ENCODE data around the gene ALCAM. TPM values are rescaled to one million over a fixed set of nuclear protein-coding genes. Genes with fewer than 3 reads are reported as not detected.

The ALCAM gene
- total RNA-seq, 1 donor from 2014 or later = 7.8 TPM

GRCh38 chr3:105613120-105613519, 246.4 kb downstream of the ALCAM start:
- H3K9me3 ChIP-seq (ENCODE audit: control insufficient read depth in 3 of 3, low read length in 3 of 3) = no peaks in the 10 kb centered on the region

DNA sequence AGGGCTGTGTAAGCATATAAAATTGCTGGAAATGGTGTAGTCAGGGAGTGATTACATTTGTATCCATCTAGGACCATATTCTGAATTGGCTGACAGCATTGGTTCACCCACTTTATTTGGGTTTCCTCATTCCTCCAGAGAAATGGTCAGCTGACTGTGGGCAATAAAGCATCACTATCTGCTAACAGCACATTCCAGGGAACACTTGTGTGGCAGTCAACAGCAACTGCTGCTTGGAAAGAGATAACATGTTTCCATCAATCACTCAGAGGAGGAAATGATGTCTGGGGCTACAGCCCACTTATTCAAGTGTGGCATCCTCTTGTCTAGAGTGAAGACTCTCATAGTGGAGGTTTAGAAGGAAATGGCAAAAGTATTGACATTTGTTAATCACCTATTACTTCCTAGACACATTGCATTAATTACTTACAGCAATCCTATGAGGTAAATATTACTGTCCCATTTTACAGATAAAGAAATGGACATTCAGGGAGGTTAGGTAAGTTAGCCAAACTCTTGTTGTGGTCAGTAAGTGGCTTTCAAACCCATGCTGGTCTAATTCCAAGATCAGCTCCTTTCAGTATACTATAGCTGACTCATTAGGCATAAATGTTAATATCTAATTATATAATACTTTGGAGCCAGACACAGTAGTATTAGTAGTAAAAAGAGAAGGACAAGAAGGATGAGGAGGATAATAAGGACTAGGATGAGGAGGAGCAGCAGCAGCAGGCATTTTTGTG, 247.8 kb downstream of the ALCAM start:
- H3K4me1 ChIP-seq (ENCODE audit: control insufficient read depth in 3 of 3, insufficient read depth in 3 of 3, low read length in 3 of 3) = no peaks in the 10 kb centered on the region
- H3K36me3 ChIP-seq (ENCODE audit: control insufficient read depth in 3 of 3, insufficient read depth in 3 of 3, low read length in 3 of 3) = no peaks in the 10 kb centered on the region
- no peak overlapping the region for H3K9ac ChIP-seq (ENCODE audit: low read depth in 1 of 3, low read length in 3 of 3)
- H3K4me3 ChIP-seq (ENCODE audit: low read length in 3 of 3) = no peak overlapping the region
- H3K27ac ChIP-seq (ENCODE audit: low read depth, low read length) = no peak overlapping the region
- no peaks in the 10 kb centered on the region for H3K27me3 ChIP-seq (ENCODE audit: control insufficient read depth in 3 of 3, insufficient read depth in 3 of 3, low read length in 3 of 3)
- no peaks in the 10 kb centered on the region for H3K9me3 ChIP-seq (ENCODE audit: control insufficient read depth in 3 of 3, low read length in 3 of 3)

More at GRCh38 chr3:105613120-105613519, 246.4 kb downstream of the ALCAM start:
- Histone ChIP-seq H3K9ac (ENCODE audit: low read depth in 1 of 3, low read length in 3 of 3) (no peak overlapping the region), H3K36me3 (ENCODE audit: control insufficient read depth in 3 of 3, insufficient read depth in 3 of 3, low read length in 3 of 3) (no peaks in the 10 kb centered on the region), H3K4me1 (ENCODE audit: control insufficient read depth in 3 of 3, insufficient read depth in 3 of 3, low read length in 3 of 3) (no peaks in the 10 kb centered on the region), H3K27me3 (ENCODE audit: control insufficient read depth in 3 of 3, insufficient read depth in 3 of 3, low read length in 3 of 3) (no peaks in the 10 kb centered on the region), H3K4me3 (ENCODE audit: low read length in 3 of 3) (no peak overlapping the region), H3K27ac (ENCODE audit: low read depth, low read length) (no peak overlapping the region)

- Histone ChIP-seq H3K9me3 (ENCODE audit: control insufficient read depth in 3 of 3, low read length in 3 of 3) (no peaks in the 10 kb centered on the region), H3K27ac (ENCODE audit: low read depth, low read length) (no peak overlapping the region), H3K4me3 (ENCODE audit: low read length in 3 of 3) (no peak overlapping the region), H3K9ac (ENCODE audit: low read depth in 1 of 3, low read length in 3 of 3) (no peak overlapping the region), H3K4me1 (ENCODE audit: control insufficient read depth in 3 of 3, insufficient read depth in 3 of 3, low read length in 3 of 3) (no peaks in the 10 kb centered on the region), H3K27me3 (ENCODE audit: control insufficient read depth in 3 of 3, insufficient read depth in 3 of 3, low read length in 3 of 3) (no peaks in the 10 kb centered on the region), H3K36me3 (ENCODE audit: control insufficient read depth in 3 of 3, insufficient read depth in 3 of 3, low read length in 3 of 3) (no peaks in the 10 kb centered on the region)
Measured at GRCh38 chr3:105615814-105616213, 249.1 kb downstream of the ALCAM start.

DNA sequence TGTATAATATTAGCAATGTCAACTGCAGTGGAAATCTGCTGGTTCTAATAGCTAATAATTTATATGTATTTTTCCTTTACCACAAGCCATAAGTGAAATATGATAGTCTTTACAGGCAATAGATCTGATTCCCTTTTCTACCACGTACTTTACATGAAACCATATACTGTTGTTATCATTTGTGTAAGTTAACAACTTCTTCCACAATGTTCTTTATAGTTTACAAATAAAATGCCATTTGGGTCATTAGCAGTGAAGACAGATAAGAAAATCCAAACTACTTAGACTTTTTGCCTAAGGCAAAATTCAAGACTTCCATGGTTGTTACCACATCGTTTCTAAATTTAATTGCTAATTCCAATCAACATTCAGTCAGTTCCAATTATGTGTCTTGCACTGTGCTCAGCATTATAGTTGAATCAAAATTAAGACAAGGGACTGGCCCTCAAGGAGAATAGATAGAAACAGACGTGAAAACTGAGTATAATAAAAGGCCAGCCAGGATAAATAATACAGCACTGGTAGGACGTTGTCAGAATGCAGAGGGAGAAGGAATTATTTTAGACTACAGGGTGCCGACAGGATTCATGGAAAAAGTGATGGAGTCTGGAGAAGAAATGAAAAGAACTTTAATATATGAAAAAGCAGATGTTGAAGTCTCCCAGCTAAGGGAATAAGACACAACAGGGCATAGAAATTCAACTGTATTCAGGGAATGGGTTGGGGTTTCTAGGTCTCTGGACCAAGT, 249.8 kb downstream of the ALCAM start:
- no peaks in the 10 kb centered on the region for H3K9me3 ChIP-seq (ENCODE audit: control insufficient read depth in 3 of 3, low read length in 3 of 3)
- H3K9ac ChIP-seq (ENCODE audit: low read depth in 1 of 3, low read length in 3 of 3) = no peak overlapping the region
- no peaks in the 10 kb centered on the region for H3K27me3 ChIP-seq (ENCODE audit: control insufficient read depth in 3 of 3, insufficient read depth in 3 of 3, low read length in 3 of 3)
- H3K36me3 ChIP-seq (ENCODE audit: control insufficient read depth in 3 of 3, insufficient read depth in 3 of 3, low read length in 3 of 3) = no peaks in the 10 kb centered on the region
- no peak overlapping the region for H3K4me3 ChIP-seq (ENCODE audit: low read length in 3 of 3)
- H3K4me1 ChIP-seq (ENCODE audit: control insufficient read depth in 3 of 3, insufficient read depth in 3 of 3, low read length in 3 of 3) = no peaks in the 10 kb centered on the region
- H3K27ac ChIP-seq (ENCODE audit: low read depth, low read length) = no peak overlapping the region

GRCh38 chr3:105618556-105618955, 251.8 kb downstream of the ALCAM start:
- Histone ChIP-seq H3K4me1 (ENCODE audit: control insufficient read depth in 3 of 3, insufficient read depth in 3 of 3, low read length in 3 of 3) (no peaks in the 10 kb centered on the region), H3K27me3 (ENCODE audit: control insufficient read depth in 3 of 3, insufficient read depth in 3 of 3, low read length in 3 of 3) (no peaks in the 10 kb centered on the region), H3K36me3 (ENCODE audit: control insufficient read depth in 3 of 3, insufficient read depth in 3 of 3, low read length in 3 of 3) (no peaks in the 10 kb centered on the region), H3K9me3 (ENCODE audit: control insufficient read depth in 3 of 3, low read length in 3 of 3) (no peaks in the 10 kb centered on the region), H3K9ac (ENCODE audit: low read depth in 1 of 3, low read length in 3 of 3) (no peak overlapping the region), H3K4me3 (ENCODE audit: low read length in 3 of 3) (no peak overlapping the region), H3K27ac (ENCODE audit: low read depth, low read length) (no peak overlapping the region)

DNA sequence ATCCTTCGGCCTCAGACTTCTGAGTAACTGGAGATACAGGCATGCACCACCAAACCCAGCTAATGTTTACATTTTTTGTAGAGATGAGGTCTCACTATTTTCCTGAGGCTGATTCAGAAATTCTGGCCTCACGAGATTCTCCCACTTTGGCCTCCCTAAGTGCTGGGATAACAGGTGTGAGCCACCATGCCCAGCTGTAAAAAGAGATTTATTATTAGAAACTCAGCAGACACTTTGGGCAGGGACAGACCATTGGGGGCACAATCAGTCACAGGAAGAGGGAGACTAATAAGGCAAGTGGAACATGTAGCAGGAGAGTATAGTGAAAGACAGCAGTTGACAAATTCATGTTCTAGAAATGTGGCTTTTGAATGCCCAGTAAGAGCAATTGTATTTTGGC, 252.9 kb downstream of the ALCAM start:
- no peaks in the 10 kb centered on the region for H3K36me3 ChIP-seq (ENCODE audit: control insufficient read depth in 3 of 3, insufficient read depth in 3 of 3, low read length in 3 of 3)
- H3K4me1 ChIP-seq (ENCODE audit: control insufficient read depth in 3 of 3, insufficient read depth in 3 of 3, low read length in 3 of 3) = no peaks in the 10 kb centered on the region
- no peak overlapping the region for H3K9ac ChIP-seq (ENCODE audit: low read depth in 1 of 3, low read length in 3 of 3)
- no peak overlapping the region for H3K4me3 ChIP-seq (ENCODE audit: low read length in 3 of 3)
- H3K27me3 ChIP-seq (ENCODE audit: control insufficient read depth in 3 of 3, insufficient read depth in 3 of 3, low read length in 3 of 3) = no peaks in the 10 kb centered on the region
- no peaks in the 10 kb centered on the region for H3K9me3 ChIP-seq (ENCODE audit: control insufficient read depth in 3 of 3, low read length in 3 of 3)
- H3K27ac ChIP-seq (ENCODE audit: low read depth, low read length) = no peak overlapping the region

- no peaks in the 10 kb centered on the region for H3K36me3 ChIP-seq (ENCODE audit: control insufficient read depth in 3 of 3, insufficient read depth in 3 of 3, low read length in 3 of 3)
- H3K4me1 ChIP-seq (ENCODE audit: control insufficient read depth in 3 of 3, insufficient read depth in 3 of 3, low read length in 3 of 3) = no peaks in the 10 kb centered on the region
- H3K9me3 ChIP-seq (ENCODE audit: control insufficient read depth in 3 of 3, low read length in 3 of 3) = no peaks in the 10 kb centered on the region
- H3K27ac ChIP-seq (ENCODE audit: low read depth, low read length) = no peak overlapping the region
- H3K9ac ChIP-seq (ENCODE audit: low read depth in 1 of 3, low read length in 3 of 3) = no peak overlapping the region
- no peak overlapping the region for H3K4me3 ChIP-seq (ENCODE audit: low read length in 3 of 3)
- H3K27me3 ChIP-seq (ENCODE audit: control insufficient read depth in 3 of 3, insufficient read depth in 3 of 3, low read length in 3 of 3) = no peaks in the 10 kb centered on the region
Measured at GRCh38 chr3:105620236-105620635, 253.5 kb downstream of the ALCAM start.

- Histone ChIP-seq H3K4me1 (ENCODE audit: control insufficient read depth in 3 of 3, insufficient read depth in 3 of 3, low read length in 3 of 3) (no peaks in the 10 kb centered on the region), H3K27me3 (ENCODE audit: control insufficient read depth in 3 of 3, insufficient read depth in 3 of 3, low read length in 3 of 3) (no peaks in the 10 kb centered on the region), H3K36me3 (ENCODE audit: control insufficient read depth in 3 of 3, insufficient read depth in 3 of 3, low read length in 3 of 3) (no peaks in the 10 kb centered on the region), H3K9ac (ENCODE audit: low read depth in 1 of 3, low read length in 3 of 3) (no peak overlapping the region), H3K9me3 (ENCODE audit: control insufficient read depth in 3 of 3, low read length in 3 of 3) (no peaks in the 10 kb centered on the region), H3K27ac (ENCODE audit: low read depth, low read length) (no peak overlapping the region), H3K4me3 (ENCODE audit: low read length in 3 of 3) (no peak overlapping the region)
Measured at GRCh38 chr3:105622169-105622568, 255.5 kb downstream of the ALCAM start.
